NCI-H69 (cell line): ENCODE measurements around the gene CSMD2.
A peak's percentile ranks its signal among the peaks of the same experiment; 100 is the strongest.
"Not testable (repeated sequence)": the region's sequence is repeated elsewhere in the genome, so short reads cannot be mapped to it uniquely, and the experiment has no call there.

Source experiments
- DNase-seq: peaks from one replicate; lab custom pipeline; 2025; lab: John Stamatoyannopoulos, UW

Gene CSMD2

DNA sequence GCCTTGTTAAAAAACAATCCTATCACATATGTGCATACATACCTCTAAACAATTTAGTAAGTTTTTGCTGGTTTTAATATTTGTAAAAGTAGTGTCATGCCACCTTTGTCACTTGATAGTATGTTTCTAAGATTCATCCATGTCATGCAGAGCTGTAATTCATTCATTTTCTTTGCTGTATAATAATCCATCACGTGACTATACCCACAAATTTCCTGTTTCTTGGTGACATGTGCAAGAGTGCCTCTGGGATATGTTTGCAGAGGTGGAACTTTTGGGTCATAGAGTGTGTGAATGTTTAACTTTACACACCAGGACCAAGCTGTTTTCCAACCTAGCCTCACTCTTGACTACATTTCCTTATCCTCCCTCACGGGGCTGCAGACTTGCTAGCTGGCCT, 629.7 kb downstream of the CSMD2 start:
- DNase-seq: no peak

DNA sequence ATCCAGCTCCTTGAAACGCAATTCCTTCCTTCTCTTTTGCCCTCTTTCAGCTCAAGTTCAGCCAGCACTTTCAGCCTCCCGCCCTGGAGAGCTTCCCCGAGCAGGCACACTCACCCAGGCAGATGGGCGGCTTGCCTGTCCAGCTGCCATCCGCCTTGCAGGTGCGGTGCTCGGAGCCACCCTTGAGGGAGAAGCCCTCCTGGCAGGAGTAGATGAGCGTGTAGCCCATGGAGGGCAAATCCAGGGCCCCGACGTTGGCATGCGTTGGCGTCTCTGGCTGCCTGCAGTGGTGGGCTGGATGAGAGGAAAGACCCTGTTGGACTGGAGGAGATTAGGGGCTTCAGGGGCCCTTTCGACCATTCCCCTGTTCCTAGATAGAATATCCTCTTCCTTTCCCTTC, 632.1 kb downstream of the CSMD2 start:
- no peak for DNase-seq

DNA sequence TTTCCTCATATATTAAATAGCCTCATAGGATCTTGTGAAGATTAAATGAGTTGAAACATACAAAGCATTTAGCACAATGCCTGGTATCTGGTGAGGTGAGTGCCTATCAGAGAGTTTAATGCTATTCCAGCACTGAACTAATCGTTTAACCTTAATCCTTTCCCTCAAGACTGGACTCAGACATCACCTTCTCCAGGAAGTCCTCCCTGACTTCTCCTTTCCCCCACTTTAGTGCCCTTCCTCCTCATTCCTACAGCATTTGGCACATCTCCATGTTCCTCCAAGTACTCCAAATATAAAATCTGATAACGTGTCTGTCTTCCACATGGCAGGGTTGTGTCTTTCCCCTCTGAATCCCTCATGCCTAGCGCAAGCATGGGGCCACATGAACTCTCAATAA, 632.8 kb downstream of the CSMD2 start:
- no peak for DNase-seq

DNA sequence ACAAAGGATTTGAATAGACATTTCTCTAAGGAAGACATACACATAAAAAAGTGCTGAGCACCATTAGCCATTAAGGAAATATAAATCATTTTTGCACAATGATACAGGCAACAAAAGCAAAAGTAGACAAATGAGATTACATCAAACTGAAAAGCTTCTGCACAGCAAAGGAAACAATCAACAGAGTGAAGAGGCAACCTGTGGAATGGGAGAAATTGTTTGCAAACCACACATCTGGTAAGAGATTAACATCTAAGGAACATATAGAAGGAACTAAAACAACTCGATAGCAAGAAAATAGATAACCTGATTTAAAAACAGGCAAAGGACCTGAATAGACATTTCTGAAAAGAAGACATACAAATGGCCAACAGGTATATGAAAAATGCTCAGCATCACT, 635.1 kb downstream of the CSMD2 start:
- no peak for DNase-seq

DNA sequence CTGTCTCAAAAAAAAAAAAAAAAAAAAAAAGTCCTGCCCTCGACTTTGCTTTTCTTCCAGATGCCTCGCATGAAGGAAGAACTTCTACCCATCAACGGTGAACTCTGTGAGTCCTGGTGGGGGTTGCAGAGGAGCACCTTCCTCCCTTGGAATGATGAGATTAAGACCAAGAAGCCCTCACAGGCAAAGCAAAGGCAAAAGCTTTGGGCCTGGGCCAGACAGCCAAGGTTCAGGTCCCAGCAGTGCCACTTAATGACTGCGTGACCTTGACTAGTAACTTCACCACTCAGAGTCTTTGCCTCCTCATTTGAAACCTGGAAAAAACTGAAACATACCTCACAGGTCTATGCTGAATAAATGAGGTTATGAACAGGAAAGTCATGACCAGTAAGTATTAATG, 637.1 kb downstream of the CSMD2 start:
- no peak for DNase-seq

DNA sequence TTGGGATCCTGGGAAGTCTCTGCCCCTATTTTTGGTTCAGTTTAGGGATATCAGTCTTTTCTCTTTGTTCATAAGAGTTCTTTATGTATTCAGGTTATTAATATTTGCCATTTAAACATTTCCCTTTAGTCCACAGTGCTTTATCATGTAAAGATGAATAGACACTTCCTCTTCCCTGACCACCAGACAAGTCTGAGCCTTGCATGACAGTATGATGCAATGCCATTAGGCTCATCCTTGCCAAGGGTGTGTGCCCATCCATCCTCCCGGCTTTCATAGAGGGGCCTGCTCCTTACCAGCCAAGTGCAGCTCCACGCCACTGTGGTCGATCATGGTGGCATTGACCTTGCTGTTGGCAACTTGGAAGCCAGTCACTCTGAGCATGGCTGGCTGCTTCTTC, 640.4 kb downstream of the CSMD2 start:
- DNase-seq: no peak

DNA sequence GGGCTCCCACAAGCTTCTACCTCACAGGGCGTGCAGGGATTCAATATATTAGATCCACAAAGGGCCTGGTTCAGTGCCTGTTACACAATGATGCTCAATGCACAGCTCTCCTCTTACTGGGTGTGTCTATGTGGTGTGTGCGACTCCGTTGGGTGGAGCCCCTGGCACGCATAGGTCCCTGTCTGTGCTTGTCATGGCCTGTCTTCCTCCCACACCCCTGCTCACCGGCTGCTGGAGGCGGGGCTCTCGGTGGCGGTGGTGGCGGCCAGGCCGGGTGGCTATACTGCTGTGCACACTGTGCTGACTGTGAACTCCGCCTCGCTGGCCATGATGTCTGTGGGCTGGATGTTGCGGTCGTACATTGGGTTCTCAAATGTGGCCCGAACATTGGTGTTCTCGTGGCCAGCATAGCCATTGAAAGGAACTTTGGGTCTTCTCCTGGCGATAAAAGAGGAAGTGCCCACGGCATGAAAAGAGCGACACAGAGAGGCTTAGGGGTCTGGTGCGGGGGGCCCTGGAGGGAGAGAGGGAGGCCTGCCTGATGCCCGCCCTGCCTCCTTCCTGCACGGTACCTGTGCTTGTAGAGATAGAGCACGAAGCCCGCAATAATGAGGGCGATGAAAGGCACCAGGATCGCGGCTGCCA, 645.7 kb downstream of the CSMD2 start:
- DNase-seq: no peak

DNA sequence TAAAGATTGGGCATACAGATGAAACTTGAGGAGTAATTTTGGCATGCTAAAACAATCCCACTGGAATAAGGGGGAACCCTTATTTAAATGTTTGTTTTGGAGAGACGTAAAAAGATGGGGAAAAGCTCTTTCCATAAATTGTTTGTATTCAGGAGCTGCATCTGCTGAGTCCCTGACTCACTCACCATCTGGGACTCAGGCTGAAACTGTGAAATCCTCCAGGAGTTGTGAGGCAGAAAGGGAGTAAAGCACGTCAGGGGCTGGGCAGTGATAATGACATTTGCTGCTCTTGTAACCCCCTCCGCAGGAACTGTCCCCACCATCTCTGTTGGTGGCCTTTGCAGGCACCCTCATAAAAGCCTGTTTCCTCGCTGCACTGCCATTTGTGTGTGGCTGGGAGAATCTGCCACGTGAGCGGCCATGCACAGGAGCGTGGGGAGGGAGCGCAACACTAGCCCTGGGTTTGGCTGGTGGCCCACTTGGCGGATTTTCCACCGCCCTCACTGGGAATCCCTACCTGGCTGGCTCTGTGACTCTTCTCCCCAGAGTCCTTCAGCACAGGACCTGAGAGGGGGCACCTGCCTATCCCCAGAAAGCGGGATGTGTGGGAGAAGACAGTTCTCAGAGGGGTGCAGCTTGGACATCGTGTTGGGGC, 647.3 kb downstream of the CSMD2 start:
- DNase-seq: no peak

DNA sequence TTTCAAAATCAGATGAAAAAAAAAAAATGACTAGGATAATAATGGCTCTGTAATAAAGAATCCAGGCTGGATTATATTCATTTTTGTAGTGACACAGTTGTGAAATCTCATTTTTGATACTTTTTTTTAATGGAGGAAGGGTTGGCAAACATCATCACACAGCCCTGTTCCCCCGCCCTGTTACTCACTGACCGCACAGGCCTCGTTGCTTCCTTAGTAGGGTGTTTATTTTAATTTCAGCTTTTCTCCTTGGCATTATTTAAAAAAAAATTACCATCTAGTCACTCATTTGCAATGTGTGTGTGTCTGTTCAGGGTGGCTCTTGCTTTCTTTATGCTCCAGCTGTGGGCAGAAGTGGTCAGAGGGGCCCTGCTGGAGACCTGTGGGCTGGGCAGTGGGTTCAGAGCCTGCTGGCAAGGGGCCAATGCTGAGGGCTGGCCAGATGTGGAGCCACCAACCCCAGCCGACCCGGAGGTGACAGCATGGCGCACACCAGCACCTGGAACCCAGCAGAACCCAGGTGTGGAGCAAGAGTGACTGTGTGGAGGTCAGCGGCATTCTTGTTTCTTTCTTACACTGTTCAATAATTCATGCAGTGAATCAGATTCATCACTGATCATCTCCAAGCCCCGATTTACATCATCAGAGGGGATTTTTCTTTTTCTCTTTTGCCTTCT, 648.0 kb downstream of the CSMD2 start:
- DNase-seq: no peak

DNA sequence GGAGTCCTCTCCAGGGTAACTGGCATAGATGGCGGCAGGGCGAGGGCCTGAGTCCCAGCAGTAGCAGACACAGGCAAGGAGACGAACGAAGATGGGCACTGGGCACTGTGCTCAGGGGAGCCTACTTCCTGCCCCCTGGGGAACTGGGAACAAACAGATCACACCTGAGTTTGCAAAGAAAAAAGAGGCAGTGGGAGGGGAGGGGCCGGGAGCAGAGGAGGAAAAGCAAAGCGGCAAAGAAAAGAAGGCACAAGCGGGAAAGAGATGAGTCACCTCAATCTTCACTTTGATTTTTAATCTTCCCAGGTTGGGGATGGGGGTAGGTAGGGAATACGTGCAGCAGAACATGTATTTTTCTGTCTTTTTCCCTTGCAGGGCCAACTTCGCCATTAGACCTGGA, 648.6 kb downstream of the CSMD2 start:
- peak; percentile 15 for DNase-seq

DNA sequence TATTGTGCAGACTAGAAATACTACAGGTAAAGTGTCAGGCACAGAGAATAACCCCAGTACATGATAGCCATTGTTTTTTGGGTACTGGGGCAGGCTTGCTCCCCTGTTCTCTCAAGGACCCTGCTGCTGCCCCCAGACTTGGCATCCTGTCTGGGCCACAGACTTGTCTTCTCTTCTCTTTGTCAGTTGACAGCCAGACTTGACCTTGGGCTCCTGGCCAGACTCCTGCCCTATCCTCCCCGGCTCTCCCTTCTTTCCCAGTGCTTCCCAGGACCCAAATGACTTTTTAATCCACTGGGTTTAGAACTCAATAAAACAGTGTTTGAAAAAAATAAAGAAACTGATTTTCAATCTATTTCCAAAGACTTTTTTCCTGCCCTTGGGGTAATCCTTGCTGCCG, 649.4 kb downstream of the CSMD2 start:
- no peak for DNase-seq

DNA sequence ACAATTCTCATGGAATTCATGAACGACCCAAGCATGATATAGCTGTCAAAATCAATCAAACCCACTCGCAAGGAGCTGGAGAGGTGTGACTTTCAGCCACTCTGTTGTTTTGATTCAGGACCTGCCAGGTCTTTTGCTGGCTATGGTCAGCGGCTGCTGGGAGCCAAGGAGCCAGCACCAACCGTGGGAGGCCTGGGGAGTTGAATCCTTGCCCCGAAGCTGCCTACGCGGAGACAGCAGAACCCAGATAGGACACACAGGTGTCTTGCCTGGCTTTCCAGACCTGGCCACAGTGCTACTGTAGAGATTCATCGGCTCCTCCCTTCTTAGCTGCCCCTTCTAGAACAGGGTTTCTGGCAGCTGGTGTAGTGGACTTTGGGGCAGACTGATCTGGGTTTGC, 649.9 kb downstream of the CSMD2 start:
- DNase-seq: no peak

DNA sequence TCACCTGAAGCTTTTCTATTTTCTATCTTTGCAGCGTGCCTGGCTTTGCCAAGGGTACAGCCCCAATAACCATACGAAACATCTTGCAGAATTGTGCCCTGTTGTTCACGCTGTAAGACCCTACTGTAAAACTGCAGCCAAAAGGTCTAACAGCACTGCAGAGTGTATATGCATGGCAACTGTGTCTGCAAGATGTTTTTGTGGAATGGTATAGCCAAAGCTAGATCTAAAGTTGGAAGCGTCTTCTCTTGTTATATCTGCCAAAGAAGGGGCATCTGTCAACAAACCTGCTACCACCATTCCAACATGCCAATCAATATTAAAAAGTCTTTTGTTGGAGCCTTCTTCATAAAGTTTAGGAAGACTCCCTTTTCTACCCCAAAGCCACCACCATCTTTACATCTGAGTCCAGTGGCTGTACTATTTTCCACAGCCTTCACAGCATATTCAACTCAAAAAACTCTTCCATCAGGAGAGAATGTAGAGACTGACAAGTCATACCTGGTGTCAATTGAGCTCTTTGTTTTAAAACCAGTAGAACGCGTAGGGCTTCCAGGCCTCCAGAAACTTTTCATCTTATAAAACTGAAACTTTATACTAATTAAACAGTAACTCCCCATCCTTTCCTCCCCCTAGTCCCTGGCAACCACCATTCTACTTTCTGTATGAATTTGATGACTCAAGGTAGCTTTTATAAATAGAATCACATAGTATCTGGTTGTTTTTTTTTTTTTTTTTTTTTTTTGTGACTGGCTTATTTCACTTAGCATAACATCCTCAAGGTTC, 652.6 kb downstream of the CSMD2 start:
- no peak for DNase-seq

DNA sequence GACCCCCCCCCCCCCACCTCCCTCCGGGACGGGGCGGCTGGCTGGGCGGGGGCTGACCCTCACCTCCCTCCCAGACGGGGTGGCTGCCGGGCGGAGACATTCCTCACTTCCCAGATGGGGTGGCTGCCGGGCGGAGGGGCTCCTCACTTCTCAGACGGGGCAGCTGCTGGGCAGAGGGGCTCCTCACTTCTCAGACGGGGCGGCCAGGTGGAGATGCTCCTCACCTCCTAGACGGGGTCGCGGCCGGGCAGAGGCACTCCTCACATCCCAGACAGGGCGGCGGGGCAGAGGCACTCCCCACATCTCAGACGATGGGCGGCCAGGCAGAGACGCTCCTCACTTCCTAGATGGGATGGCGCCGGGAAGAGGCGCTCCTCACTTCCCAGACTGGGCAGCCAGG, 655.8 kb downstream of the CSMD2 start:
- not testable (repeated sequence) for DNase-seq

DNA sequence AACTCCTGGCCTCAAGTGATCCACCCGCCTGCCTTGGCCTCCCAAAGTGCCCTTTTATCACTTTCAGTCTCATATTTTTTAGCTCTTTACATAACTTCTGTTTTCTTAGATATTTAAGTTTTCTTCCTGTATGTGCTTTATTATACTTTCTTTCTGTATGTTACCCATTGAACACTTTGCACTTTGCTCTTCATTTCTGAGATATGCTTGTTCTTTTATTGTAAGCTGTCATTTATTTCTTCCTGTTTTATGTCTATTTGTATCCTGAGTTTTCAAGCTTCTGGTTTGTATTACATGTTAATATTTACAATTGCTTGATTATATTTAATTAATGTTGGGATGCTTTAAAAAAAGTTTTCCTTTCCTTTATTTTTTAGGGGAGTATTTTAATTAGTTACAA, 656.9 kb downstream of the CSMD2 start:
- no peak for DNase-seq

DNA sequence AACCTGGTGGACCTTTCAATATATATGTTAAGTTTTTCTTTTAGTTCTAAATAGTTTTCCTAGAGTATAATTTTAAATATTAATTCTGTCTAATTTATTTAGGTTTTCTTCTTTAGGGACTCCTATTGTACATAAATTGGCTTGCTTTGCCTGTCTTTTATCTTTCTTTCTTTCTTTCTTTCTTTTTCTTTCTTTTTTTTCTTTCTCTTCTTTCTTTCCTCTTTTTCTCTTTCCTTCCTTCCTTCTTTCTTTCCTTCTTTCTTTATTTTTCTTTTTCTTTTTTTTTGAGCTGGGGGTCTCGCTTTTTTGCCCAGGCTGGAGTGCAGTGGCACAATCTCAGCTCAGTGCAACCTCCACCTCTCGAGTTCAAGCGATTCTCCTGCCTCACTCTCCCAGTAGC, 657.4 kb downstream of the CSMD2 start:
- DNase-seq: no peak

DNA sequence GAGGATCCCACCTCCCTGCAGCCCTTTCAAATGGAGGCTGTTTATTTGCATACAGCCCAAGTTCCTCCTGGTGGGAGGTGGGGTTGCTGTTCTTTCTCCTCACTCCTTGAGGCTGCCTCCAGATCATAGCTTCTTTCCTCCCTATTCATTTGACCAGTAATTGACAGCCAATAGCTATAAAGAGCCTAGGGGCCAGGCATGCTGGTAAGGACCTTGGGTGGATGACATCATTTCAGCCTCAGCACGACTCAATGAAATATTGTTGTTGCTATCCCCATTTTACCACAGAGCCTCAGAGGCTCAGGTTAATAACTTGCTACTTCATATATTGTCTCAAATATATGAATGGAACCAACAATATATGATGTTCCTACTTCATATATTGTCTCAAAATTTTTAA, 661.5 kb downstream of the CSMD2 start:
- DNase-seq: no peak

DNA sequence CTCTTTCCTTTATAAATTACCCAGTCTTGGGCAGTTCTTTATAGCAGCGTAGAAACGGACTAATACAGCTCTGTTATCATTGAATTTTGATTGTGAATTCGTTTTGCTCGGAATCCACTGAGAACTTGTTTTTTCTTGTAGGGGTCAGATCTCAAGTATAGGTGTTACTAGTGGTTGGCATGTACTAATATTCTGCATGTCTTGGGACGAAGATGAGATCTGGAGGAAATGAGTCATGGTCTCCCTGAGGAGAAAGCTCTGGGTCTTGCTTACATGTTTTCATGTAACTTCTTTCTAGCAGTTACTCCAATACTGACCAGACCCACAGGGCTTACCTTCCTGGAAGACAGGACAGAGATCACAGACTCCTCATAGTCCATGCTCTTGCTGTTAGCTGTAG, 662.3 kb downstream of the CSMD2 start:
- DNase-seq: no peak

DNA sequence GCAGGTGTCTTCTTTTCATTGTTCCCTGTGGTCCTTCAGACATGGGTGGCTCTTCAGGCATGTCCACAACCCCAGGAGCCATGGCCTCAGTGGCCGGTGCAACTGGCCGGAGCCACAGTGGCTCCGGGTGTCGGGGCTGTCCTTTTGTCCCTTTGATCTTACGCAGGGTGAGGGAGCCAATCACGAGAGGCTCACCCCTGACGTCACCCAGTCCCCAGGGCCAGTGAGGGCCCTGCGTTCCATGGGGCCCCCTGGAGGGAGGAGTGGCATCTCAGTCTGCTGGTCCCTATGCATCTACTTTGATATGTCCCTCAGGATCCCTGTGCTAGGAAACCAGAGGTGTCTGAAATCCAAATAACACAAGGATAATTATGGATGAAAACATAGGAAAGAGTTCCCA, 663.3 kb downstream of the CSMD2 start:
- no peak for DNase-seq

DNA sequence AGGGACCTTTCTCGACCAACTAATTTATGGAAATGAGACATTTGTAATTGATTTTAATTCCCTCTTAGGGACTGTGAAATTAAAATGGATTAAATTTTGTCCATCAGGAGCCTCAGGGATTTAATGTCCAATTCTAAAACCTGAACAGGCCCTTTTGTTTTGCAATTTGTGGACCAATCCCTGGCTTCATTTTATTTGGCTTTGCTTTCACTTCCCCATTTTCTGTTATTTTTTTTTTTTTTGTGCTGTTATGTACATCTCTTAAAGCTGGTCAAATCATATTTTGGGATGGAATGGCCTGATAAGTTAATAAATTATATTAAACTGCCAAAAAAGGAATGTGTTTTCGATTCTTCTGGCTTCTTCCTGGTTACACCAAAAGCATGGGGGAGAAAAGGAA, 663.7 kb downstream of the CSMD2 start:
- no peak for DNase-seq

DNA sequence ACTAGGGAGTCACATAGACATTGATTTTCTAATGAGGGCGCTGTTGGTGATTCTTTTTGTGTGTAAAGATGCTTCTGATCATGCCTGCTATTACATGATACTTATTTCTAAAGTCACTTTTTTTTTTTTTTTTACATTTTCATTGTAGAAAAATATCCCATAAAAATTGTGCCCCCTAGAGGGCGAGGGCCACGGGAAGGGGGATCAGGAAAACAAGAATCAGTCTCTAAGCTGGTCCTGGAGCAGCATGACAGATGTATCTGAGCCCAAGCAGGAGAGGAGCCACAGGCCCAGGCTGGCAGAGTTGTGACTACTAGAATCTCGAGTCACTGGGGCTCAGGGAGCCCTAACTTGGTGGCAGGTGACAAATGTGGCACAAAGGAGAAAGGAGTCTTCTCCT, 664.5 kb downstream of the CSMD2 start:
- no peak for DNase-seq

DNA sequence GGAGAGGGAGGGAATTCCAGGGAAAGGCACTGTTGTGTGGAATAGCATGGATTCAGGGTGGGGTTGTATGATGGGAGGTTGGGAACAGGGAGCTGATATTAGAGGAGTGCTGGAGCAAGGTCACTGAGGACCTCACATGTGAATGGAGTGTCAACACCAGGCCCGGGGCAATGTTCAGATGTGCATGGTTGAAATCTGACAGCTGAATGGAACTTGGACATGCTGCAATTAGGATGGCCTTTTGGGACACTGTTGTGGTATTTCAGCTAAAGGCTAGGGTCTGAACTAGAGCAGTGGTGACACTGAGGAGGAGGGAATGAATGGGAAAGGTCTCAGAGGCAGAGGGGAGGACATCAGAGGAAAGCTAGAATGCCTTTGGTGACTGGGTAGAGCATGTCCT, 667.6 kb downstream of the CSMD2 start:
- no peak for DNase-seq

DNA sequence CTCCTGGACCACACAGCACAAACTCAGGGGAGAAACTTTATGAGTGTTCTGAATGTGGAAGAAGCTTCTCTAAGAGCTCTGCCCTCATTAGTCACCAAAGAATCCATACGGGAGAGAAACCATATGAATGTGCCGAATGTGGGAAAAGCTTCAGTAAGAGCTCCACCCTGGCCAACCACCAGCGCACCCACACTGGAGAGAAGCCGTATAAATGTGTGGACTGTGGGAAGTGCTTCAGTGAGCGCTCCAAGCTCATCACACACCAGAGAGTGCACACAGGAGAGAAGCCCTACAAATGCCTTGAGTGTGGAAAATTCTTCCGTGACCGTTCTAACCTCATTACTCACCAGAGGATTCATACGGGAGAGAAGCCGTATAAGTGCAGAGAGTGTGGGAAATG, 670.1 kb downstream of the CSMD2 start:
- no peak for DNase-seq
